Hindlimb muscle (tissue), 1 donor: ENCODE results near the gene PRKAR2B. TPM values are rescaled to one million over a fixed set of nuclear protein-coding genes. Genes with fewer than 3 reads are reported as not detected.
"Not testable (repeated sequence)": the region's sequence is repeated elsewhere in the genome, so short reads cannot be mapped to it uniquely, and the experiment has no call there.

Experiments used
- DNase-seq: peaks from one replicate; pipeline ENCODE4 v3.0.0-alpha.2; 2013
- polyA plus RNA-seq: library from polyadenylated mRNA; unstranded; fragments of 120-200 nt; gene quantifications from one replicate; pipeline ENCODE4 v1.2.1, GENCODE V29; 2013; ENCODE audit not compliant: insufficient read length

PRKAR2B gene
- polyA plus RNA-seq, 1 donor: 6.4 TPM

- no peak for DNase-seq
Observed at GRCh38 chr7:107048783-107049418, 4.4 kb downstream of the PRKAR2B start.

- no peak for DNase-seq
Observed at GRCh38 chr7:107049480-107049879, 5.0 kb downstream of the PRKAR2B start.

DNA sequence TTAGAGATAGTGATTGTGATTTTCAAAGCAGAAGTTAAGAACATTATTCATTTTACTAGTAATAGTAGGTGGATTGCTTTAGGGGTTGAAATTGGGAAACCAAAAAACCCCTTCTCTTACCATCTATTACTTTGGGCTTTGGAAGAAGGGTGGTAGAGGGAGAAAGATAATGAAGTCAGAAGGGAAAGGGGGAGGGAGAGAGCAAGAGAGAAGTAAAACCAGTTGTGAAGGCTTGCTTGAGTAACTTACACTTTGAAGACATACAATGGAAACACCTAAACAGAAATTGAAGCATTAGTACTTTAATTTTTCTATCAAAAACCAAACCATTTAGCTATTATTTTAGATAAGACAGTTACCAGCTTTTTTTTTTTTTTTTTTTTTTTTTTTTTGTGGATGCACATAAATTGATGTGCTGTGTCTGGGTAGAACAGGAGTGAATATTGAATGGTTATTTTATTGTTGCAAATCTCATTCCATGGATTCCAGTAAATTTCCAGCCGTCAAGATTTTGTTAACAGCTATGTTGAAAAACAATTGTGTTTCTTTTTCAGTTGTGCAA lies 5.5 kb downstream of the PRKAR2B start:
- no peak for DNase-seq

DNA sequence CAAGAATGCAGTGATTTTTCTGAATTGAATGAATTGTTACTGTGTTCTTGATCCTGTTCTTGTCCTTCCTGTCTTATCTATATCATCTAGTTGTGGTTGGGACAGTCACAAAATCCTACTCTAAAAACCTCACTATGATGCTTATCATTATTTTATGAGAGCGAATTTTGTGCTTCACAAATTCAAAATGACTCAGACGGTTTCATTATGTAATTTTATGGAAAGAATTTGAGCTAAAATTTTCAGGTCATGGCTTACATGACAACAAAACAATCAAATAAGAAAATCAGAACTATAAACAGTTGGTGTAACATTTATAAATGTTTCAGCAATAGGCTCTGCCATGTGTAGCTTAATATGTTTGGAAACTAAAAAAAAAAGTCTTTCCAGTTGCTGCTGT lies 6.9 kb downstream of the PRKAR2B start:
- DNase-seq: no peak

DNA sequence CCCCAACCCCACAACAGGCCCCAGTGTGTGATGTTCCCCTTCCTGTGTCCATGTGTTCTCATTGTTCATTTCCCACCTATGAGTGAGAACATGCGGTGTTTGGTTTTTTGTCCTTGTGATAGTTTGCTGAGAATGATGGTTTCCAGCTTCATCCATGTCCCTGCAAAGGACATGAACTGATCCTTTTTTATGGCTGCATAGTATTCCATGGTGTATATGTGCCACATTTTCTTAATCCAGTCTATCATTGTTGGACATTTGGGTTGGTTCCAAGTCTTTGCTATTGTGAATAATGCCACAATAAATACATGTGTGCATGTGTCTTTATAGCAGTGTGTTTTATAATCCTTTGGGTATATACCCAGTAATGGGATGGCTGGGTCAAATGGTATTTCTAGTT lies 10.5 kb downstream of the PRKAR2B start:
- DNase-seq: not testable (repeated sequence)

DNA sequence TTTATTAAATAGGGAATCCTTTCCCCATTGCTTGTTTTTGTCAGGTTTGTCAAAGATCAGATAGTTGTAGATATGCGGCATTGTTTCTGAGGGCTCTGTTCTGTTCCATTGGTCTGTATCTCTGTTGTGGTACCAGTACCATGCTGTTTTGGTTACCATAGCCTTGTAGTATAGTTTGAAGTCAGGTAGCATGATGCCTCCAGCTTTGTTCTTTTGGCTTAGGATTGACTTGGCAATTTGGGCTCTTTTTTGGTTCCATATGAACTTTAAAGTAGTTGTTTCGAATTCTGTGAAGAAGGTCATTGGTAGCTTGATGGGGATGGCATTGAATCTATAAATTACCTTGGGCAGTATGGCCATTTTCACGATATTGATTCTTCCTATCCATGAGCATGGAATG lies 11.6 kb downstream of the PRKAR2B start:
- not testable (repeated sequence) for DNase-seq

DNA sequence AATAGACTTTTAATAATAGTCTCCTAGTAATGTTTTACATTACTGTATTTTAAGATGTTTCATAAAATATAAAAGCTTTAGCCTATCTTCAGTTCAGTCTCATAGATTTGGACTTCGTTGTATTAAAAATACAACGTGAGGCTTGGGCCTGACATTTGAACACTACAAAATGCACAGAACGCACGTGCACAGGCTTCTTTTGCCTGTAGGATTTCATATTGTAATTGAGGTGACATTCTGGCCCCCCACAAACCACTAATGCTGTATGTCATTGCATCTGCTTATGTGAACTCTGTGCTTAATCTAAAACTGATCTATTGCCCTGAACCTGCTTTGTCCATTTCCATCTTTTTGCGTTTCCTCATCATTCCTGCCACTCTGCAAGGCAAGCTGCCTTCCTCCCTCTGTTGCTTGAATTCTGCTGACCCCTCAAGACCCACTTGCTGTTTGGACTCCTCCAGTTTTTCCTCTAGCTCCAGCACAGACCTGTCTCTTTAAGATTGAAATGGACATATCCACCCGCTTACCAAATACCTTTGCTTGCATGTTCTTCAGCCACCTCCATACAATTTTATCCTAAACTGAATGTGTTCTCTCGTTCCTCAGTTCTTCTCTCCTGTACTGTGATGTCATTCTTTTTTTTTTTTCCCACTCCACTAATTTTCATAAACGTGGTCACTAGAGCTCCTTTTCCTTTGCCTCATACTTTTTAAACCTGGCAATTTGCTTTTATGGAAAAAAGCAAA lies 12.4 kb downstream of the PRKAR2B start:
- DNase-seq: no peak

DNA sequence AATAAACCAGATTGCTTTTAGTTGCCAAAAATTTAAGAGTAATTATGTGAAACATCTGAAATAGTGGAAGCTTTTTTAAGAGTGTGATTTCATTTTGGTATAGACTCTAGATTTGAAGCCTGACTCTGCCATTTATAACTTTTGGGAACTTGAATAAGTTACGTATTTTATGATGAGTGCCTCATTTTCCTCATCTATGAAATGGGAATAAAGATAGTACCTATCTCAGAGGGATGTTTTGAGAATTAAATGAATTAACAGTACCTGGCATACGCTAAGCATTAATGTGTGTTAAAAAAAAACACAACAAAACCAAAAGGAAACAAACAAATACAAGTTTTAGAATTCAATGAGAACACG lies 12.9 kb downstream of the PRKAR2B start:
- no peak for DNase-seq

GRCh38 chr7:107059468-107059867 lies 15.0 kb downstream of the PRKAR2B start:
- DNase-seq: no peak

GRCh38 chr7:107063245-107064120 lies 19.0 kb downstream of the PRKAR2B start:
- DNase-seq: no peak

DNA sequence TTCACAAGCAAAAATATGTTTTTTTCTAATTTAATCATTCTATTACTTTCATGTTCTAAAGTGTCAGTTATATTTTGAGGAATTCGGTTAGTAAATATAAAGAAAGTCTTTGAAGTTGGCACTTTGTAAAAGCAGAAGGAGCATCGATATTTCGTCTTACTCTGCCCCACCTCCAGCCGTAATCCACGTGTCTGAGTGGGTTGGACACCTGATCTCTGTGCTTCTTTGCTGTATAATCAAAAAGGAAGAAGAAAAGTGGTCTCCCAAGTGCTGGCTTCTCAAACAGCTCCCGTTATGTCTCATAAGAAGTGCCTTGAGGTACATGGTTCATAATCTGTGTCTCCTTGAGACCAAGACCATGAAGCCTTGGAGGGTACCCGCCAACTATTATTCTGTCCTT lies 19.8 kb downstream of the PRKAR2B start:
- DNase-seq: no peak

DNA sequence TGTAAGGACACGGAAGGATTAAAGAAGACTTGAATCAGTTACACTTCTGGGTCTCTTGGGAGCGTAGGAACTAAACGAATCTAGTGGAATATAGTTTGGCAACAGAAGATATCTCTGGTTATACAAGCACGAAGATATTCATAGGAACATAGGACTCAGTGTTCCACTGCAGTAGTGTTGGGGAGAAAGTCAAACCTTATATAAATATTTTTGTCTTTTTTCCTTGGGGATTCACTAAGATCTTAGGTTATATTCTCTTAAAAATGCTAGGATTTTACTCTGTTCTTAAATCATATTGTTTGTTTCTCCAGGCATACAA lies 21.4 kb downstream of the PRKAR2B start:
- DNase-seq: no peak

- no peak for DNase-seq
Observed at GRCh38 chr7:107068156-107068555, 23.7 kb downstream of the PRKAR2B start.

GRCh38 chr7:107069457-107069856 lies 25.0 kb downstream of the PRKAR2B start:
- DNase-seq: no peak

GRCh38 chr7:107070710-107071109 lies 26.2 kb downstream of the PRKAR2B start:
- no peak for DNase-seq

GRCh38 chr7:107071129-107071528 lies 26.6 kb downstream of the PRKAR2B start:
- no peak for DNase-seq

GRCh38 chr7:107072133-107072532 lies 27.6 kb downstream of the PRKAR2B start:
- no peak for DNase-seq

GRCh38 chr7:107075863-107076574 lies 31.5 kb downstream of the PRKAR2B start:
- DNase-seq: no peak

DNA sequence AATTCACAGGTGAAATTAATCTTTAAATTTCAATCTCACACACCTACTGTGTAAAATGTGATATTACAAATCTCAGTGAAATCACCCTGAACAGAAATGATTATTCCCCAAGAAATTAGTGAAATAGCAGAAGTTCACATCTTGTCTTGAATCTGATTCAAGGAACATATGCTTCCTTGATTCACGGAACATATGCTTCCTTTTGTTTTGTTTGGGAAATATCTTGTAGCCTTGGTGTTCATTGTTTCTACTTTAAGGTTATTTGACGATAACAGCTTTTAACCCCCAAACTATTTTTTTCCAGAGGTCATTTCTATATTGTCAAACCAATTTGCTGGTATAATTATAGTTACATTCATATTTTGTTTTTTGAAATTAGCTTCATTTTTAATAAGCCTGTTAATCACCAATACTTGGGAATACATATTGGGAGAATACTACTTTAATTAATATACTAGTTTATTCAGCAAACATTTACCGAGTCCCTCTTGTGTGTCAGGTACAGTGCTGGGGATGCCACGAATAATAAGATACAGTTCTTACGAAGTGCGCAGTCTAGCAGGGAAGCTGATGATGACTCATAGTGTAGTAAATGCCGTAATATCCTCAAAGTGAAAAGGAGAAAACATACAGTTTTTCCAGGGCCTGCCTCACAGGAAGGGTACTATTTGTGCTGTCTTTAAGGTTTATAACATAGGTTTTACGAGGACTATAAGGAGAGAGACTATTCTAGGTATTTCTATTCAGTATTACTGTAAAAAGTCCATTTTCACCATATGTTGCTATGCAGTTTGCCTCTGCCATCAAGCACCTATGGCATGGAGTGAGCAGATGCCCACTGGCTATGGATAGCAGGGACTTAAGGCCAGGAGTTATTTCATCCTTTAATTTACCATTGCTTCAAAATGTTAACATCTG lies 32.5 kb downstream of the PRKAR2B start:
- peak; percentile 9 for DNase-seq

GRCh38 chr7:107077699-107078516 lies 33.4 kb downstream of the PRKAR2B start:
- no peak for DNase-seq
